ENCODE measurements around the gene C1orf122. TPM values are rescaled to one million over a fixed set of nuclear protein-coding genes. Genes with fewer than 3 reads are reported as not detected.

C1orf122 gene
- total RNA-seq, 2 experiments from 2014 or later: 10.9 to 13.2 TPM

DNA sequence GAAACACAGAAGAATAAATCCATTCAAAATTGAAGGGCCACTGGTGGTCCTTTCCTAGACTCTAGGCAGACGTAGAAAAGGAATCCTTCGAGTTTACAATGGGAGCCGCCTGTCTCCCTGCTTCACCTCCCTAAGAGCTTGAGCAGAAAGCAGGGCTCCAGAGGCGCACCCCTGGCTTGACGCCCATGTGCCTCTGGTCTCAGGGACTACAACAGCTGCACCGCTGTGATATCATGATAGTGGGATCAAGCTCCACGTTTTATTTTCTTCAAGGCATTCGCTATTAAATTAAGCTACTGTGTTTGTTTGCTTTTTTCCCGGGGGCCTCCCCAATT, 403 bp upstream of the C1orf122 start:
- H3K27ac Mint-ChIP-seq: peak overlapping the region; percentile 97
- Histone ChIP-seq H3K4me3 (ENCODE audit: low read length) (peak overlapping the region; percentile 82), H3K4me1 (ENCODE audit: insufficient read depth, low read length) (peaks cover 35% of the 10 kb centered on the region), H3K27me3 (ENCODE audit: control insufficient read depth in 1 of 2, insufficient read depth in 2 of 2, low read length in 2 of 2) (no peaks in the 10 kb centered on the region), H3K36me3 (ENCODE audit: insufficient read depth, low read length) (peaks cover 46% of the 10 kb centered on the region), H3K27ac (ENCODE audit: low read depth in 1 of 2, low read length in 2 of 2) (peak overlapping the region; percentile 85), H3K9me3 (ENCODE audit: control insufficient read depth in 1 of 2, insufficient read depth in 1 of 2, low read length in 2 of 2) (no peaks in the 10 kb centered on the region)
- ChIA-PET CTCF (interaction anchor here (2.4 kb wide), 1 partner anchor 53 kb away, joined by 13 read pairs; the partner anchor contains the start of gene MTF1), POLR2A (interaction anchor here (0.7 to 3.5 kb wide), 6 partner anchors 52 to 293 kb away, joined by 3 to 32 read pairs (median 3); partner anchors contain the start of genes MEAF6, MTF1 and UTP11)
- TF ChIP-seq CTCF (IDR thresholded peaks at IDR 0.05): no peak
- peaks cover 44% of the 10 kb centered on the region for H3K4me1 Mint-ChIP-seq (ENCODE audit: low read depth)
- no peak for ATAC-seq (ENCODE audit: poor library complexity)
- peaks cover 69% of the 10 kb centered on the region for H3K36me3 Mint-ChIP-seq (ENCODE audit: low read depth)
- DNase-seq: no peak
- no peaks in the 10 kb centered on the region for H3K27me3 Mint-ChIP-seq
- H3K4me3 Mint-ChIP-seq: peak overlapping the region; percentile 91
- intact Hi-C loops (cut with DNase I, micrococcal nuclease): loop anchor here (2.0 to 5.0 kb wide), 5 partner anchors 114 to 210 kb away; partner anchors contain the start of genes CDCA8 (in 2 of the 2) and GNL2 (in 1 of the 2)
- H3K9me3 Mint-ChIP-seq: no peaks in the 10 kb centered on the region

GRCh38 chr1:37808369-37809319, 1.1 kb downstream of the C1orf122 start:
- TF ChIP-seq CTCF (IDR thresholded peaks at IDR 0.05): no peak
- peaks cover 35% of the 10 kb centered on the region for H3K4me1 ChIP-seq (ENCODE audit: insufficient read depth, low read length)
- H3K9me3 ChIP-seq (ENCODE audit: control insufficient read depth in 1 of 2, insufficient read depth in 1 of 2, low read length in 2 of 2): no peaks in the 10 kb centered on the region
- ChIA-PET POLR2A (interaction anchor here (0.8 to 3.5 kb wide), 11 partner anchors 8 to 330 kb away, joined by 3 to 32 read pairs (median 4); partner anchors contain the start of genes MEAF6, MTF1 and UTP11), CTCF (interaction anchor here (1.2 to 2.4 kb wide), 2 partner anchors 51 to 117 kb away, joined by 4 to 13 read pairs; partner anchors contain the start of genes CDCA8 and MTF1)
- Mint-ChIP-seq H3K27ac (peak overlapping the region; percentile 97), H3K36me3 (ENCODE audit: low read depth) (peaks cover 59% of the 10 kb centered on the region), H3K4me3 (peak overlapping the region; percentile 97), H3K9me3 (no peaks in the 10 kb centered on the region), H3K27me3 (no peaks in the 10 kb centered on the region), H3K4me1 (ENCODE audit: low read depth) (peaks cover 44% of the 10 kb centered on the region)
- DNase-seq: peak in 3 of 14 experiments; percentile 15 to 32 (median 21)
- intact Hi-C loops (cut with DNase I, micrococcal nuclease): loop anchor here (1.0 to 5.0 kb wide), 6 partner anchors 51 to 254 kb away; partner anchors contain the start of genes CDCA8 (in 1 of the 2), GNL2 (in 1 of the 2), INPP5B (in 1 of the 2) and MTF1 (in 1 of the 2)
- peak overlapping the region; percentile 78 to 79 for H3K27ac ChIP-seq (ENCODE audit: low read depth in 1 of 2, low read length in 2 of 2)
- peak; percentile 40 for ATAC-seq (ENCODE audit: poor library complexity)
- H3K4me3 ChIP-seq (ENCODE audit: low read length): peak overlapping the region; percentile 82
- peaks cover 31% of the 10 kb centered on the region for H3K36me3 ChIP-seq (ENCODE audit: insufficient read depth, low read length)
- H3K27me3 ChIP-seq (ENCODE audit: control insufficient read depth in 1 of 2, insufficient read depth in 2 of 2, low read length in 2 of 2): no peaks in the 10 kb centered on the region

DNA sequence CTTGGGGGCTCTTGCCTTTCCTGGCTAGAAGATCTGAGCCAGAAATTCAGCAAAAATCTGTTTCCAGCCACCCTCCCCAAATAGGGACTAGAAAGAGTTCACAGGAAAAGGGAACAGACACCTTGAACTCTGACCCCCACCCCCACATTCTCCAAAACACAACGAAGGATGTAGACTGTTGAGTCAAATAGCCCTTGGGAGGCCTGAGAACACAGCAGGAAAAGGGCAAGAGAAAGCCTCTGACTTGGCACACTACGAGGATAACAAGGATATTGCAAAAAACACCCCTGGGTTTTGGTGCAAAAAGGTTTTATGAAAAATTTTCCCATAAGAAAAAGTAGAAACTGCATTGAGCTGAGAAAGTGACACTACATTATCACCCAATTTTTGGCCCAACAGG, 2.4 kb downstream of the C1orf122 start:
- no peak overlapping the region for H3K4me3 ChIP-seq (ENCODE audit: low read length)
- TF ChIP-seq CTCF (IDR thresholded peaks at IDR 0.05): no peak
- Mint-ChIP-seq H3K4me1 (ENCODE audit: low read depth) (peaks cover 37% of the 10 kb centered on the region), H3K27ac (peak overlapping the region; percentile 97), H3K4me3 (peak overlapping the region; percentile 84), H3K36me3 (ENCODE audit: low read depth) (peaks cover 57% of the 10 kb centered on the region), H3K27me3 (no peaks in the 10 kb centered on the region), H3K9me3 (no peaks in the 10 kb centered on the region)
- DNase-seq (no peak), ATAC-seq (ENCODE audit: poor library complexity) (no peak)
- peaks cover 25% of the 10 kb centered on the region for H3K36me3 ChIP-seq (ENCODE audit: insufficient read depth, low read length)
- H3K27ac ChIP-seq (ENCODE audit: low read depth in 1 of 2, low read length in 2 of 2): no peak overlapping the region
- peaks cover 35% of the 10 kb centered on the region for H3K4me1 ChIP-seq (ENCODE audit: insufficient read depth, low read length)
- no peaks in the 10 kb centered on the region for H3K9me3 ChIP-seq (ENCODE audit: control insufficient read depth in 1 of 2, insufficient read depth in 1 of 2, low read length in 2 of 2)
- ChIA-PET POLR2A (no interaction called here), CTCF (no interaction called here)
- intact Hi-C loops (cut with DNase I, micrococcal nuclease): loop anchor here (2.0 to 5.0 kb wide), 5 partner anchors 118 to 255 kb away; partner anchors contain the start of genes CDCA8 (in 1 of the 2), GNL2 (in 1 of the 2), INPP5B (in 1 of the 2) and SNIP1 (in 1 of the 2)
- no peaks in the 10 kb centered on the region for H3K27me3 ChIP-seq (ENCODE audit: control insufficient read depth in 1 of 2, insufficient read depth in 2 of 2, low read length in 2 of 2)

Measured in CD4-positive, alpha-beta T cell (primary cell).